Right lobe of liver (tissue), 4 donors: ENCODE measurements around the gene GAS6.
"Not testable (repeated sequence)": the region's sequence is repeated elsewhere in the genome, so short reads cannot be mapped to it uniquely, and the experiment has no call there.

Source experiments
- CTCF ChIP-seq, 4 donors: fragments of 200-600 bp in 3 of 4; fragments of 450-650 bp in 1 of 4; IDR thresholded peaks; one replicate each; pipeline versions ENCODE4 v1.5.1 to v1.8.0; 2016 to 2022; ENCODE audit warnings: antibody characterized with exemption in 4 of 4, mild to moderate bottlenecking in 2 of 4
- POLR2A ChIP-seq: fragments of 450-650 bp; IDR thresholded peaks from one replicate; pipeline ENCODE4 v1.6.1; 2017; ENCODE audit warnings: antibody characterized with exemption, mild to moderate bottlenecking
- donor health status: DM: no; HTN: no; CAD: no.
- donor health status: DM: no; HTN: no; CAD: no.
- donor health status: DM: no; HTN: yes; CAD: no.

- TF ChIP-seq POLR2A; CTCF (IDR thresholded peaks at IDR 0.05): not testable (repeated sequence)
Measured at GRCh38 chr13:113789931-113790330, 73.9 kb downstream of the GAS6 start.
